ENCODE measurements around the gene UACA. TPM values are rescaled to one million over a fixed set of nuclear protein-coding genes. Genes with fewer than 3 reads are reported as not detected.

Gene UACA
- 152 and 235 TPM in 2 replicates for total RNA-seq

GRCh38 chr15:70763120-70763949 lies at the start of gene UACA:
UACA (minus strand) TSS chr15:70763558; CDS start chr15:70763407, 151 bp downstream.

Other genes starting within 250 kb of the UACA start
- 143 and 174 TPM in 2 replicates for gene LARP6, start 90.6 kb upstream of the UACA start, total RNA-seq
- gene THAP10, start 128.9 kb upstream of the UACA start, total RNA-seq: 2.0 and 4.6 TPM in 2 replicates
- 19.7 and 20.5 TPM in 2 replicates for gene LRRC49, start 129.3 kb upstream of the UACA start, total RNA-seq

All from uterine smooth muscle cell (primary cell).